ENCODE measurements around the gene SNRK.
"Not testable (repeated sequence)": the region's sequence is repeated elsewhere in the genome, so short reads cannot be mapped to it uniquely, and the experiment has no call there.

Gene SNRK

DNA sequence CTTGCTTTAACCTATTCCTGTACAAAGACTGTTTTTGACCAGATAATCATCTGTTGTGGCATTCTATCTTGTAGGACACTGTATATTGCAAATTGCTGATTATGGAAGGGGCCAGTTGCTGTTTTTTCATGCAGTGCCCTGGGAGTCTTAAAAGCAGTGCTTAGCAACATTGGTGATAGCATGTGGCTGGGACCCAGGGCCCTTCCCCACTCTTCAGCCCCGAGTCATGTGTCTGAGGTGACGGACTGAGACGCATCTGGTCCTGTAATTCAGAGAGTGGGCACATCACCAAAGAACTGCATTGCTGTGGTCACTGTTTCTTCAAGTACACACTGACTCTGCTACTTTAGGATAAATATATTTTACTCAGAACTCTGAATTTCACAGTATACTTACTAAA is 63.4 kb downstream of the SNRK start:
- H3K27me3 ChIP-seq (ENCODE audit: insufficient read depth, low read length, poor library complexity) = no peaks in the 10 kb centered on the region
- H3K4me2 ChIP-seq (ENCODE audit: insufficient read depth, low read length) = no peak overlapping the region
- peaks cover 57% of the 10 kb centered on the region for H3K36me3 ChIP-seq (ENCODE audit: insufficient read depth, low read length)
- no peak overlapping the region for H2AFZ ChIP-seq (ENCODE audit: low read depth, low read length)
- peaks cover 42% of the 10 kb centered on the region for H3K4me1 ChIP-seq (ENCODE audit: insufficient read depth, low read length)
- no peaks in the 10 kb centered on the region for H3K79me2 ChIP-seq (ENCODE audit: insufficient read depth, low read length)
- DNase-seq (no peak), ATAC-seq (ENCODE audit: insufficient read depth, low read depth) (no peak)
- H4K20me1 ChIP-seq (ENCODE audit: insufficient read depth, low read length) = no peaks in the 10 kb centered on the region
- no peak overlapping the region for H3K9ac ChIP-seq (ENCODE audit: low read depth, low read length)
- peaks cover 21% of the 10 kb centered on the region for H3K9me3 ChIP-seq (ENCODE audit: insufficient read depth, low read length, severe bottlenecking)
- 0 out of 2 replicates have a peak overlapping the region, but pooled peaks have one; percentile 93 for H3K27ac ChIP-seq (ENCODE audit: low read length)
- no peak overlapping the region for H3K4me3 ChIP-seq (ENCODE audit: low read depth in 1 of 2, low read length in 2 of 2)
- TF ChIP-seq, protein P1, sequence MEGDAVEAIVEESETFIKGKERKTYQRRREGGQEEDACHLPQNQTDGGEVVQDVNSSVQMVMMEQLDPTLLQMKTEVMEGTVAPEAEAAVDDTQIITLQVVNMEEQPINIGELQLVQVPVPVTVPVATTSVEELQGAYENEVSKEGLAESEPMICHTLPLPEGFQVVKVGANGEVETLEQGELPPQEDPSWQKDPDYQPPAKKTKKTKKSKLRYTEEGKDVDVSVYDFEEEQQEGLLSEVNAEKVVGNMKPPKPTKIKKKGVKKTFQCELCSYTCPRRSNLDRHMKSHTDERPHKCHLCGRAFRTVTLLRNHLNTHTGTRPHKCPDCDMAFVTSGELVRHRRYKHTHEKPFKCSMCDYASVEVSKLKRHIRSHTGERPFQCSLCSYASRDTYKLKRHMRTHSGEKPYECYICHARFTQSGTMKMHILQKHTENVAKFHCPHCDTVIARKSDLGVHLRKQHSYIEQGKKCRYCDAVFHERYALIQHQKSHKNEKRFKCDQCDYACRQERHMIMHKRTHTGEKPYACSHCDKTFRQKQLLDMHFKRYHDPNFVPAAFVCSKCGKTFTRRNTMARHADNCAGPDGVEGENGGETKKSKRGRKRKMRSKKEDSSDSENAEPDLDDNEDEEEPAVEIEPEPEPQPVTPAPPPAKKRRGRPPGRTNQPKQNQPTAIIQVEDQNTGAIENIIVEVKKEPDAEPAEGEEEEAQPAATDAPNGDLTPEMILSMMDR (IDR thresholded peaks at IDR 0.05; ENCODE audit: borderline replicate concordance, extremely low read depth, low read length, poor library complexity, severe bottlenecking) = no peak
- TF ChIP-seq EZH2 (IDR thresholded peaks at IDR 0.05; ENCODE audit: borderline replicate concordance, low read depth, low read length, severe bottlenecking) = no peak

DNA sequence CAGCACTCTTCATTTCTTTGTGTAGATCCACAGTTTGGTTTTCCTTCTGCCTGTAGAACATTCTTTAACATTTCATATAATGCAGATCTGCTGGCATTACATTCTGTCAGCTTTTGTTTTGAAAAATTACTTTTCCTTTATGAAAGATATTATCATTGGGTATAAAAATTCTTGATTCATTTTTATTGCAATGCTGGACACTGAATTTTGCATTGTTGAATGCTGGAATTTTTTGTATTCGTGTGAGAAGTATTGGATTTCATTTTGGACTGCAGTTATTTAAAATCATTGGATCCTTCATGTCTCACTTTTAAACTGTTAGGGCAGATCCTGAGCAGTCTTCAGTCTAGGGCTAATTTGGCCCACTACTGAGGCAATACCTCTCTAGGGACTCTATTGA is 67.1 kb downstream of the SNRK start:
- Histone ChIP-seq H3K4me2 (ENCODE audit: insufficient read depth, low read length) (no peak overlapping the region), H3K9me3 (ENCODE audit: insufficient read depth, low read length, severe bottlenecking) (peaks cover 30% of the 10 kb centered on the region), H2AFZ (ENCODE audit: low read depth, low read length) (no peak overlapping the region), H3K27me3 (ENCODE audit: insufficient read depth, low read length, poor library complexity) (no peaks in the 10 kb centered on the region), H3K9ac (ENCODE audit: low read depth, low read length) (no peak overlapping the region), H3K4me1 (ENCODE audit: insufficient read depth, low read length) (peaks cover 6% of the 10 kb centered on the region), H4K20me1 (ENCODE audit: insufficient read depth, low read length) (no peaks in the 10 kb centered on the region), H3K4me3 (ENCODE audit: low read depth in 1 of 2, low read length in 2 of 2) (no peak overlapping the region), H3K27ac (ENCODE audit: low read length) (no peak overlapping the region), H3K36me3 (ENCODE audit: insufficient read depth, low read length) (peaks cover 29% of the 10 kb centered on the region), H3K79me2 (ENCODE audit: insufficient read depth, low read length) (no peaks in the 10 kb centered on the region)
- TF ChIP-seq EZH2 (IDR thresholded peaks at IDR 0.05; ENCODE audit: borderline replicate concordance, low read depth, low read length, severe bottlenecking) = no peak
- TF ChIP-seq, protein P1 (IDR thresholded peaks at IDR 0.05; ENCODE audit: borderline replicate concordance, extremely low read depth, low read length, poor library complexity, severe bottlenecking) = no peak
- DNase-seq (no peak), ATAC-seq (ENCODE audit: insufficient read depth, low read depth) (no peak)

DNA sequence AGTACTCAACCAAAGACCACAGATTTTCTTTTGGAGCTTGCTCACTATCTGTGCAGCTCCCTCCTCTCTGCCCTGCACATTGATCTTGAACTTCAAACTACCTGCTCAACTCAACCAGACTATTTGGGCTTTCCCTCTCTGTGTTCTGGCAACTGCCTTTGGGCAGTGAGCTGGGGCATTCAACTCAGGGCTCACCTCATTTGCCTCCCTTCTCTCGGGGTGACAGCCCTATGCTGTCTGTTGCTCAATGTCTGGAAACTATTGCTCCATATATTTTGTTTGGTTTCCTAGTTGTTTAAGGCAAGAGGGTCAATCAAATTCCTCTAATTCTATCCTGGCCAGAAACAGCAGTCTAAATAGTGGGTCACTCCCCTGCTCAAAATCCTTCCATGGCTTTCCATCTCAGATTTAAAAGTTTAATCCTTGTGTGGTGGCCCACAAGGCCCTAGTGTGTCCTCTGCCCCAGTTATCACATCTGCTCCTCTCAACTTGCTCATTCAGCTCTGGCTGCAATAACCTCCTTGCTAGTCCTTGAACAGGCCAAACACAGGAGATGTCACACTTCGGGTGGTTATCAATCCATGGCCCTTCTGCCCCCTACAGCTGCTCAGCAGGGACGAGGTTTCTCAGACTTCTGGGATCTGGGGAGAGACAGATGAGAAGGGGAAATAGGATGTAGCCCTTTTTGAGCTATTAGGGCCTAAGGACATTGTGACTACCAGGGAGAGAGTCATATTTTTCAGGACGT is 67.8 kb downstream of the SNRK start:
- ATAC-seq (ENCODE audit: insufficient read depth, low read depth) (no peak), DNase-seq (no peak)
- no peak overlapping the region for H3K4me2 ChIP-seq (ENCODE audit: insufficient read depth, low read length)
- H3K79me2 ChIP-seq (ENCODE audit: insufficient read depth, low read length) = no peaks in the 10 kb centered on the region
- no peak overlapping the region for H3K4me3 ChIP-seq (ENCODE audit: low read depth in 1 of 2, low read length in 2 of 2)
- no peak overlapping the region for H3K27ac ChIP-seq (ENCODE audit: low read length)
- TF ChIP-seq EZH2 (IDR thresholded peaks at IDR 0.05; ENCODE audit: borderline replicate concordance, low read depth, low read length, severe bottlenecking) = no peak
- TF ChIP-seq, protein P1 (IDR thresholded peaks at IDR 0.05; ENCODE audit: borderline replicate concordance, extremely low read depth, low read length, poor library complexity, severe bottlenecking) = no peak
- H3K36me3 ChIP-seq (ENCODE audit: insufficient read depth, low read length) = peaks cover 22% of the 10 kb centered on the region
- H3K9me3 ChIP-seq (ENCODE audit: insufficient read depth, low read length, severe bottlenecking) = peaks cover 30% of the 10 kb centered on the region
- H4K20me1 ChIP-seq (ENCODE audit: insufficient read depth, low read length) = no peaks in the 10 kb centered on the region
- H3K9ac ChIP-seq (ENCODE audit: low read depth, low read length) = no peak overlapping the region
- no peaks in the 10 kb centered on the region for H3K27me3 ChIP-seq (ENCODE audit: insufficient read depth, low read length, poor library complexity)
- H3K4me1 ChIP-seq (ENCODE audit: insufficient read depth, low read length) = no peaks in the 10 kb centered on the region
- H2AFZ ChIP-seq (ENCODE audit: low read depth, low read length) = no peak overlapping the region

DNA sequence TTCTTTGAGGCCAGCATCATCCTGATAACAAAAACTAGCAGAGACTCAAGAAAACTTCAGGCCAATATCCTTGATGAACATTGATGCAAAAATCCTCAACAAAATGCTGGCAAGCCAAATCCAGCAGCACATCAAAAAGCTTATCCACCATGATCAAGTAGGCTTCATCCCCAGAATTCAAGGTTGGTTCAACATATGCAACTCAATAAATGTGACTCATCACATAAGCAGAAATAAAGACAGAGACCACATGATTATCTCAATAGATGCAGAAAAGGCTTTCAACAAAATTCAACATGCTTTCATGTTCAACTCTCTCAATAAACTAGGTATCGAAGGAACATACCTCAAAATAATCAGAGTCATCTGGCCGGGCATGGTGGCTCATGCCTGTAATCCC is 69.7 kb downstream of the SNRK start:
- not testable (repeated sequence) for H3K9ac ChIP-seq (ENCODE audit: low read depth, low read length); H3K36me3 ChIP-seq (ENCODE audit: insufficient read depth, low read length); H2AFZ ChIP-seq (ENCODE audit: low read depth, low read length); H3K27me3 ChIP-seq (ENCODE audit: insufficient read depth, low read length, poor library complexity); H3K79me2 ChIP-seq (ENCODE audit: insufficient read depth, low read length); DNase-seq; H3K4me2 ChIP-seq (ENCODE audit: insufficient read depth, low read length); H3K4me1 ChIP-seq (ENCODE audit: insufficient read depth, low read length); H3K4me3 ChIP-seq (ENCODE audit: low read depth in 1 of 2, low read length in 2 of 2); ATAC-seq (ENCODE audit: insufficient read depth, low read depth); H3K27ac ChIP-seq (ENCODE audit: low read length); H4K20me1 ChIP-seq (ENCODE audit: insufficient read depth, low read length)
- peaks cover 30% of the 10 kb centered on the region for H3K9me3 ChIP-seq (ENCODE audit: insufficient read depth, low read length, severe bottlenecking)

All from DND-41 (cell line).